Measurements from ENCODE around the gene PUM1.
"Not testable (repeated sequence)": the region's sequence is repeated elsewhere in the genome, so short reads cannot be mapped to it uniquely, and the experiment has no call there.

The PUM1 gene

GRCh38 chr1:30957560-30958222, 107.8 kb downstream of the PUM1 start:
- no peak for FAIRE-seq

- FAIRE-seq: no peak
Measured at GRCh38 chr1:30955448-30956015, 110.0 kb downstream of the PUM1 start.

- no peak for FAIRE-seq
Measured at GRCh38 chr1:30953685-30954084, 111.8 kb downstream of the PUM1 start.

GRCh38 chr1:30952098-30952497, 113.4 kb downstream of the PUM1 start:
- FAIRE-seq: no peak

- no peak for FAIRE-seq
Measured at GRCh38 chr1:30950700-30951099, 114.8 kb downstream of the PUM1 start.

- no peak for FAIRE-seq
Measured at GRCh38 chr1:30950053-30950452, 115.5 kb downstream of the PUM1 start.

- not testable (repeated sequence) for FAIRE-seq
Measured at GRCh38 chr1:30949487-30949838, 116.1 kb downstream of the PUM1 start.

- not testable (repeated sequence) for FAIRE-seq
Measured at GRCh38 chr1:30948813-30949486, 116.6 kb downstream of the PUM1 start.

- FAIRE-seq: no peak
Measured at GRCh38 chr1:30948278-30948677, 117.2 kb downstream of the PUM1 start.

- FAIRE-seq: no peak
Measured at GRCh38 chr1:30947212-30947611, 118.3 kb downstream of the PUM1 start.

- FAIRE-seq: no peak
Measured at GRCh38 chr1:30942326-30942963, 123.1 kb downstream of the PUM1 start.

GRCh38 chr1:30940541-30940940, 125.0 kb downstream of the PUM1 start:
- no peak for FAIRE-seq

- no peak for FAIRE-seq
Measured at GRCh38 chr1:30936541-30937171, 128.9 kb downstream of the PUM1 start.

GRCh38 chr1:30935758-30936157, 129.8 kb downstream of the PUM1 start:
- FAIRE-seq: not testable (repeated sequence)

- FAIRE-seq: no peak
Measured at GRCh38 chr1:30934613-30935012, 130.9 kb downstream of the PUM1 start.

- FAIRE-seq: no peak
Measured at GRCh38 chr1:30933874-30934252, 131.7 kb downstream of the PUM1 start.

GRCh38 chr1:30930631-30931173, 134.8 kb downstream of the PUM1 start:
- FAIRE-seq: no peak

GRCh38 chr1:30929944-30930525, 135.5 kb downstream of the PUM1 start:
- no peak for FAIRE-seq

- FAIRE-seq: no peak
Measured at GRCh38 chr1:30929135-30929889, 136.2 kb downstream of the PUM1 start.

- no peak for FAIRE-seq
Measured at GRCh38 chr1:30928789-30929134, 136.8 kb downstream of the PUM1 start.

- FAIRE-seq: no peak
Measured at GRCh38 chr1:30928171-30928570, 137.3 kb downstream of the PUM1 start.

GRCh38 chr1:30927448-30927847, 138.1 kb downstream of the PUM1 start:
- FAIRE-seq: no peak
